Midbrain (tissue), 1 donor: ENCODE data around the gene ENTPD2.
"Not testable (repeated sequence)": the region's sequence is repeated elsewhere in the genome, so short reads cannot be mapped to it uniquely, and the experiment has no call there.

Experiments
- DNase-seq: peaks from one replicate; lab custom pipeline; 2025; lab: John Stamatoyannopoulos, UW

The ENTPD2 gene

DNA sequence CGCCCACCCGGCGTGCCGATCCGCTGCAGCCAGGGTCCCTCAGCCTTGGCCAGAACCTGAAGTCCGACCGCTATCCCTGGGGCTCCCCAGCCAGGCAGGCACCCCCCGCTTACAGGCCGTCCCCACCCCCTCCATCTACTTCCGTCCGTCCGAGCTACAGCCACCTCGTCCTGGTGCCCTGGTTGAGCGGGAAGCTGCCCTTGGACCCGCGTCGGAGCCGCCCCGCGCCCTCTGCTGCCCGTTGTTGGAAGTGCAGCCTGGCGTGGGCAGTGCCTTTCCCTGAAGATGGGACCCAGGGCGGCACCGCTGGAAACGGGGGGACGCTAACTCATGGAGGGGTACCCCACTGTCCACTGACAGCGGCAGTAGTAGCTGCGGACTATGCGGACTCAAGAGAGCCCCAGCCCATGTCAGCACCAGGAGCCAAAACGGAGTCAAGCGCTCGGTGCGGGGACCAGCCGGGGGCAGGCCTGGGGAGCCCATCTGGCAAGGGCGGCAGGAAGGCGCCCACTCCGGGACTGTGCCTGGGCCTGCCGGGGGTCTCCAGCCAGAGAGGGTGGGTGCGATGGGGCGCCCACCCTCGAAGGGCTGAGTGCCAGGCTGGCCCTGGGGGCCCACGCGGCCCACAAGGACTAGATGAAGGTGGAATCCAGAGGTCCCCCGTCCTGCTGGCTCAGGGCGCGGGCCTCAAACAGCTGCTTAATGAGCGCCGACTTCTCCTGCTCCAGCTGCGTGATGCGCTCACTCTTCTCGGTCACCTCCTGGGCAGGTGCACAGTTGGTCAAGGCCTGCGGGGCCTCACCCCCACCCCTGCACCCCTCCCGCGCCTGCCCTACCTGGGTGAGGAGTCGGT is 10.4 kb upstream of the ENTPD2 start:
- DNase-seq = peak; percentile 56

DNA sequence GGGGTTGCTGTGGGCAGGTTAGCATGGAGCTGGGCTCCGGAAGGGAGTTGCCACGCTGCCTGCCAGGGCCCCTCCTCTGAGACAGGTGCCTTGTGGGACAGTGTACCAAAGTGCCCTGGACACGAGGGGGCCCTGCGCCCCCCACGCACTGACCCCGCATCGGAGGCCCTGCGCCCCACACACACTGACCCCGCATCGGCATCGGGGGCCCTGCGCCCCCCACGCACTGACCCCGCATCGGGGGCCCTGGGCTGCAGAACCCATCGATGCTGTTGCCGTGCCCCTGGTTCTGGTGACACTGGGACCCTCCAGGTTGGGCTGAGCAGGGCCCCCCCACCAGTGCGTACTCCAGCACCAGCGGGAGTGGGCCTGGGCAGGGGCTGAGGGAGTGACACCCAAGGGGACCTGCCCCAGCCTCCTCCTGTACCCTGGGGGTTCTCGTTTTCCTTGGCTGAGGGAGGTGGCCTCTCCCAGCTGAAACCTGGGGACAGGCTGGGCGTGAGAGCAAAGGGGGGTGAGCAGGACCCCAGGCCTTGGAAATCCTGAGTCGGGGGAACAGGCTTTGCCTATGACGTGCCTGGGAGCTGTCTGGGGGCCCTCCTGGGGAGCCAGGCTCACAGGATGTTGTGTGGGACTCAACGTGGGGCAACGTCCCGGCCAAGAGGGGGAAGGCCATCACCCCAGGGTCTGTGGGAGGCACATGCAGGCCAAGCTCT is 9.6 kb upstream of the ENTPD2 start:
- DNase-seq = no peak

DNA sequence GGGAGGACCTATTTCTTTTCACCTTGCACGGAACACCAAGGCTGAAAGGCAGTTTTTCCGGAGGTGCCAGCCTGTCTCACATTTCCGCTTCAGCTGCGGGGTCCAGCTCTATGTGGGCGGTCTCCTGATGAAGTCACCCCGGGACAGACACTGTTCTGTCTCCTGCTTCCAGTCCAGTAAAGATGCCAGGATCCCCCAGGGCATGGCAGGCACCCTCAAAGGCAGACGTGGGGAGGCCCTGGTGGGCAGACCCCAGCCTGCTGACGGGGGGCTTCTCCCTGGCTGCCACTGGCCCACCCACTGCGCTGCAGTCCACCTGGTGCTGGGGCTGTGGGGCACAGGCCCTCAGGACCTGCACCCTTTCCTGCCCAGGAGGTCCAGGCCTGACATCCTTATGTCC is 8.9 kb upstream of the ENTPD2 start:
- DNase-seq = not testable (repeated sequence)

DNA sequence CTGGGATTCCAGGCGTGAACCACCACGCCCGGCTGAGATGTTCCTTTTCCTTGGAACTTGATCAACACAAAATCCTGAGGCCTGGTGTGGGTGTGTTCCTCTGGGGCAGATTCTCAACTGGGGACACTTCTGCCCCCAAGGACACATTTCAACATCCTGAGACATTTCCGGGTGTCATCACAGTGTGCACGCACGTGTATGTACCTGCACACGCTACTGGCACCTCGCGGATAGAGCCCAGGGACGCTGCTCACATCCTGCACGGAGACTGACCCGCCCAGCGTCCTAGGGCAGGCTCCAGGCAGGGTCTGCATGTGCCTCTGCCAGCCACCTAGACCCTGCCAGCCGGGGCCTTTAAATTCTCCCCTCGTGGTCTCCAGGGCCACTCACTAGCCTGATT is 8.5 kb upstream of the ENTPD2 start:
- no peak for DNase-seq

DNA sequence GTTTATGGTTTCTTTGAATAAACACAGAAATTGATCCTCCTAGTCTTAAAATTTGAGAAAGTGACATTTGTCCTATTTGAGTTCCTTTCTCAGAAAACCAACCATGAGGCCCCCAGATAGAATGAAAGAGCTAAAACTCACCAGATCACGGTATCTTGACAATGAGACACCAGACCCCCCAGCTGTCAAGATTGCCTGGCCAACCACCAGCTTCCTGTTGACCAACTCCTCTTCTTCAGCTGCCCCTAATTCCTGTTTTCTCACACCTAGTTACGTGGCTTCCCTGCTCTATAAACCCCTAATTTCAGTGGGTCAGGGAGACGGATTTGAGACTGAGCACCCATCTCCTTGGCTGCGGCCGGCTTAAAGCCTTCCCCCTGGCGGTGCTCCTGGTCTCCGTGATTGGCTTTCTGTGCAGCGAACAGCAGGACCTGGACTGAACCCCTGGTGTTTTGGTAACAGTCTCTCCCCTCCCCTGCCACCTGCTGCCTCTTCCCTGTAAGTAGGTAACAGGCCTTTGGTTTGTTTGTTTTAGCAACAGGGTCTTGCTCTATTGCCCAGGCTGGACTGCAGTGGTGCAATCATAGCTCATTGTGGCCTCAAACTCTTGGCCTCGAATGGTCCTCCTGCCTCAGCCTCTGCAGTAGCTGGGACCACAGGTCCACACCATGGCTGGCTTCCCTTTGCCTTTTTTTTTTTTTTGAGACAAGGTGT is 4.8 kb upstream of the ENTPD2 start:
- no peak for DNase-seq

DNA sequence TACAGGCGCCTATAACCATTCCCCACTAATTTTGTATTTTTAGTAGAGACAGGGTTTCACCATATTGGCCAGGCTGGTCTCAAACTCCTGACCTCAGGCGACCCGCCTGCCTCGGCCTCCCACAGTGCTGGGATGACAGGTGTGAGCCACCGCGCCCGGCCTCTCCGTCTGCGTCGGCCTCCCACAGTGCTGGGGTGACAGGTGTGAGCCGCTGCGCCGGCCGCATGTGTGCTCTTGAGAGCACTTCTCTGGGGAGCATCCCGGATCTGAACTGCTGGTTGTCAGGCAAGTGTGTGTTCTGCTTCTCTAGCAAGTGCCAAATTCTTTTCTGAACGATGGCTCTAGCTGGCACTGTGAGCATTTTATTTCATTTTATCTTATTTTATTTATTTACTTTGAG is 3.7 kb upstream of the ENTPD2 start:
- no peak for DNase-seq

DNA sequence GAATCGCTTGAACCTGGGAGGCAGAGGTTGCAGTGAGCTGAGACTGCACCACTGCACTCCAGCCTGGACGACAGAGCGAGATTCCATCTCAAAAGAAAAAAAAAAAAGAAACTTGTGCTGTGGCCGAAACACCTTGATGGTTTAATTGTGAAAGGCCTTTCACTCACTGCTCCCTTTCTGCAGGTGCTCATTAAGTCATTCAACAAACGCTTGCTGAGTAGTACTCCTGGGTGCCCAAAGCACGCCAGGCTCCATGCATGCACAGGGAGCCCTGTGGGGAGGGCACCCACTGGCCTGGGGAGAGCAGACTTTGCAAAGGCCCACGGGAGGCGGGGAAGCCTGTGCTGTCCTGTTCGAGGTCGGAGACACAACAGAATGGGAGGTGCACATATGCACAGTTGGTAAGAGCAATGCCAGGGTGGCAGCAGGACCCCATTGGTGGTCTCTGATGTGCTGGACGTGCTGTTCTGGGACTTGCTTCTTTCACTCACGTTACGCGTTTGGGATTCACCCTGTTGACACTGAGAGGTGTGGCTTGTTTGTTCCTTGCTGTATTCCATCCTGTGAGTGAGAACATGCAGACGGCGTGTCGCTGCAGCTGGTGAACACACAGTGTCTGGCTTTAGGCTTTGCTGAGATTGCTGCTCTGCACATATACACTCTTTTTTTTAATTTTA is 3.0 kb upstream of the ENTPD2 start:
- DNase-seq = no peak

GRCh38 chr9:137055385-137056364 is 1.8 kb upstream of the ENTPD2 start:
- peak; percentile 96 for DNase-seq

DNA sequence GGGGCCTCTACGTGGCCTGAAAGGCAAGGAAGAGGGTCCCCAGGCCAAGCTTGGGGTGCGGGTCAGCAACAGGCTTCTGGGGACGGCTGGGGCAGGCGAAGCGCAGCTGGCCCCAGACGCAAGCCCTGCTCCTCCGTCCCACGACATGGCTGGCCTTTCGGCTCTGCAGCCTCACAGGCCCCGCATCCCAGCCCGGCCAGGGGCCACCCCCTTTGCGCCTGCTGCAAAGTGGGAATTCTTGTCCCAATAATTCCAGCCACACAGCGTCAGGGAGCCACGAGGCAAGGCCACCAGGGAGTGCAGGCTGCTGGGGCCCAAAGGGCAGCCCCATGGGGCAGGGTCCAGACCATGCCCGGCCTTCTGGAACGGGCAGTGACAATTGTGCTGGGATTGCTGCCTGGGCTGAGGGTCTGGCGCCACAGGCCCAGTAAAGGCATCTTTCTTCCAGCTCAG is 1.1 kb upstream of the ENTPD2 start:
- peak; percentile 80 for DNase-seq

GRCh38 chr9:137052998-137053943 is 590 bp downstream of the ENTPD2 start:
- DNase-seq = no peak

DNA sequence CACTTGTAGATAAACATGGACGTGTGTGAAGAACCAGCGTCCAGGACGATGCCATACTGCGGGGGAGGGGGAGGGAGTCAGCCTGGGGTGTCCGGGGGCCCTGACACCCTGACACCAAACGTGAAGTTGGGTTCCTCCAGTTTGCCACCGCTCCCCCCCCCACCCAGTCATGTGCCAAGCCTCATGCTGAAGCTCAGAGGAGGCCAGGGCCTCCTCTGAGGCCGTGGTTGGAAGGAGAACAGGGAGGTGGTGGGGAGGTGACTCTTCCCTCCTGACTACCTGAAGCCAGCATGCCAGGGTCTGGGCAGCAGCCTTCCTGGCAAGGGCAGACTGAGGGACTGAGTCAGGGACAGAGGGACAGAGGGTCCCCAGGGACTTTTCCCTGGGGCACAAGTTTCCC is 1.6 kb downstream of the ENTPD2 start:
- DNase-seq = no peak

DNA sequence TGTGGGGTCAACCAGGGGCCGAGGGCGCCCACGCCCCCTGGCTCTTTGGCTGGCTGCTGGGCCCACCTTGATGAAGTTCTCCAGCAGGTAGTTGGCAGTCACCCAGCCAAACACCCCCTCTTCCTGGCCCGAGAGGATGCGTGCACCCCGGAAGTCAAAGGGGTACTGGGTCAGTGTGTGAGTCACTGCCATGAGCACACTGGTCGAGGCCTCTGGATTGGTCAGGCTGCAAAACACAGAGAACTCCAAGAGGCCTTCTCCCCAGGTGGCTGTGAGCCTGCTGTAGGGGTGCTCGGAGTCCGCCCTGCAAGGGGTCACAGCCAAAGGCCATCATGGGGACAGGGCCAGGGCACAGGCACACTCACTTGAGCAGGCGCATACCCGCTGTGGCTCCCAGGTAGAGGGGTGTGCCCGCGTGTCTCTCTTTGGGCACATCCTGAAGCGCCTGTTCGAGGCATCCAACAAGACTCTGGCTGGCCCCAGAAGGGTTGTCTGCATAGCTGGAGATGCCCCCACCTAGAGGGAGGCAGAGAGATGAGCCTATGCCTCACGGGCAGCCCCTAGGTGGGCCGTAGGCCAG is 2.6 kb downstream of the ENTPD2 start:
- DNase-seq = no peak

GRCh38 chr9:137050570-137050969 is 3.3 kb downstream of the ENTPD2 start:
- no peak for DNase-seq

DNA sequence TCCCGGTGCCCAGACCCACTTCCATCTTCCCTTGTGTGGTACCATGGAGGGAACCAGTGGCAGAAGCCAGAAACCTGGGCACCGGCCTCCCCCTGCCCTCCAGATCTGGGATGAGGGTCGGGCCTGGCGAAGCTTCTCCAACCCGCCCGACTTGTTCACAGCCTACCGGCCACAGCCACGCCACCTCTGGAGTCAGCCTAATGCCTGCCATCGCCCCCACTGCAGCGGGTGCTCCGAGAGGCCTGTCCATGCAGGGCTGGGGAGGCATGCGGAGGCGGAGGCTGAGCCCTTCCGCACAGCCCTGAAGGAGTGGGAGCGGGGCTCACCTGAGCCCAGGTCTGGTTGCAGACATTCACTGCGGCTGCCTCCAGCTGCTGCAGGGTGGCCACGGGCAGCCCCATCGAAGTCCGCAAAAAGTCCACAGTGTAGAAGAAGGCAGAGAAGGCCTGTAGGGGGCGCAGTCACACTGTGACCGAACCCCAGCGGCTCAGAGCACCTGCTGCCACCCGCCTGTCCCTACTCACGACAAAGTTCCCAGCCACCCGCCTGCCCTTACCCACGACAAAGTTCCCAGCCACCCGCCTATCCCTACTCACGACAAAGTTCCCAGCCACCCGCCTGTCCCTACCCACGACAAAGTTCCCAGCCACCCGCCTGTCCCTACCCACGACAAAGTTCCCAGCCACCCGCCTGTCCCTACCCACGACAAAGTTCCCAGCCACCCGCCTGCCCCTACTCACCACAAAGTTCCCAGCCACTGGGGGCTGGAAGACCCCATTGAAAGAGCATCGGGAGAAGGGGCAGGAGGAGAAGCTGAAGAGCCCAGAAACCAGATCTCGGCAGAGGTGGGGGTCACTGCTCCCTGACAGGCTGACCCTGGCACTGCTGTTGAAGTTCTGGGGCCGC is 4.1 kb downstream of the ENTPD2 start:
- DNase-seq = peak; percentile 59

DNA sequence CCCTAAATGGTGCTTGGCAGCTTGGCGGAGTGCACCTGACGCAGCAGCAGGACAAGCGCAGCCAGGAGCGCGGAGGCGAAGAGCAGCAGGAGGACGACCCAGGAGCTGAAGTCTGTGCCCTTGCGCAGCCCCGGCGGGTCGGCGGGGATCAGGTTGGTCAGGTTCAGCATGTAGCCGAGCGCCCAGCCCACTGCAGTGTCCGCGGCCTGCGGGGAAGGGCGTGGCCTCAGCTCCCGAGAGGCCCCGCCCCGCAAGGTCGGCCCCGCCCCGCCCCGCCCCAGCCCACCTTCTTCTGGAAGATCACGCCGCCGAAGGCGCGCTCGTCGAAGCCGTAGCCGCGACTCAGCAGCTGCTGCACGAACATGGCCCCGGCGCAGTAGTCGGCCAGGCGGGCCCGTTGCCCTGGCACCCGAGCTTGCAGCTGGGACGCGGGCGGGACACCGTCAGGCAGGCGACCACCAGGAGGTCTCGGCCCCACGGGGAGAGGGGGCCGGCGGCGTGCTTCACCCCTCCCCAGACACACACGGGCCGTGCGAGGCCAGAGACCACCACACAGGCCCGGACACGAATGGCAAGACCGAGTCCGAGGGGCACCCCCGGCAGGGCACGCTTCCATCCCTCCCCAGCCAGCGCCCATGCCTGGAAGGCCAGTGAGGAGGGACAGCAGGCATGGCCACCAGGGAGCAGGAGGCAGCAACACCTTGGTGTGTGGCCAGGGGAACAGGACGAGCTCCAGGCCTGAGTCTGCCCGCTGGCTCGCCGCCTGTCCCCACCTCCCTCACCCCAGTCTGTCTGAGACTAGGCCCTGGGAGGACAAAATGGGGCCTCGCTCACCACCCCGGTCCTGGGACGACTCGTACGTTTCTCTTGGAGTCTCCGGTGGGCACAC is 5.0 kb downstream of the ENTPD2 start:
- peak; percentile 24 for DNase-seq

DNA sequence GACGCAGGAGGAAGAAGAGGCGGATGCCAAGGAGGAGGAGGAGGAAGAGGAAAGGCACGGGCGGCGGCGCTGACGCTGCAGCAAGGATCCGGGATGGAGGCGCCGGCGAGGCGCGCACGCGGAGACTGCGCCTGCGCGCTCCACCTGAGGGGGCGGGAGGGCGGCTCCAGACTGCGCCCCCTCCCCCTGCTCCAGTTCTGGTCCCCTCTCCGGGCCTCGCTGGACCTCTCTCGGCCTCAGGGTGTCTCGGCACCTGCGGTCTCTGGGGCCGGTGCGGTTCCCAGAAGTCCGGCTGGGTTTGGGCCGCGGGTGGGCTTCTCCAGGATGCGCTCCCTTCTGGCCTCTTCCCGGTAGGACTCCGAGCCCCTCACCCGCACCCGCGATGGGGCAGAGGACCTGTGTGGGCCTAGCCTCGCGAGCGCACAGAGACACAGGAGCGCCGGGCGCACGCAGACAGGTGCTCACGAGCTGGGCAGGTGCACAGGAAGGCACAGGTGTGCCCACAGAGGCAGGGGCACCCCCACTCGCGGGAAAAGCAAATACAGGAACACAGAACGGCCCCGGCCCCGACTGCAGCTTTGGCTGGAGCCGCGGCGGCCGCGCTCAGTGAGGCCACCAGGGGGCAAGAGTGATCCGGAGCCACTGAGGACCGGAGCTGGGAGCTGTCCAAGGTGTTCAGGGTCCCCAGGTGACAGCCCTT is 7.6 kb downstream of the ENTPD2 start, which contains the start of gene NPDC1:
NPDC1 (minus strand) TSS at position 90 of the 700 bp plus-strand sequence. CDS start 188 bp downstream, outside the sequence.
- DNase-seq = peak; percentile 69
